ENCODE measurements around the gene GLO1. TPM values are rescaled to one million over a fixed set of nuclear protein-coding genes. Genes with fewer than 3 reads are reported as not detected.

Gene GLO1
- total RNA-seq, 1 experiment from 2014 or later = 155 TPM

- Histone ChIP-seq H3K27me3 (replicated peaks; ENCODE audit: control insufficient read depth, insufficient read depth, low read length) (no peaks in the 10 kb centered on the region), H3K36me3 (ENCODE audit: control insufficient read depth, insufficient read depth, low read length) (peaks cover under 1% of the 10 kb centered on the region), H3K4me3 (ENCODE audit: low read depth, low read length) (no peak overlapping the region), H3K4me1 (0 out of 2 replicates have a peak, but pooled peaks cover 25% of the 10 kb centered on the region), H3K9me3 (peaks cover 6% of the 10 kb centered on the region)
- Mint-ChIP-seq H3K27me3 (ENCODE audit: insufficient read depth, unreplicated experiment) (no peaks in the 10 kb centered on the region), H3K27ac (ENCODE audit: unreplicated experiment) (no peak overlapping the region), H3K4me3 (ENCODE audit: unreplicated experiment) (no peak overlapping the region), H3K4me1 (ENCODE audit: low read depth, unreplicated experiment) (peaks cover 23% of the 10 kb centered on the region), H3K9me3 (ENCODE audit: unreplicated experiment) (peaks cover 22% of the 10 kb centered on the region), H3K36me3 (ENCODE audit: insufficient read depth, unreplicated experiment) (peaks cover 18% of the 10 kb centered on the region)
- no peak for DNase-seq
- ChIA-PET POLR2A (interaction anchor here (0.5 kb wide), 1 partner anchor 8 kb away, joined by 10 read pairs; no protein-coding TSS in a partner anchor), CTCF (no interaction called here)
- intact Hi-C loops (cut with micrococcal nuclease; ENCODE audit: unreplicated experiment) = no loop called here
- BruUV-seq (replicated peaks) = no TSS peak
- TF ChIP-seq CTCF (IDR thresholded peaks at IDR 0.05; ENCODE audit: insufficient read depth in 1 of 2, low read depth in 1 of 2, low read length in 1 of 2, severe bottlenecking in 1 of 2, unreplicated experiment in 1 of 2) = no peak
These were observed 7.6 kb downstream of the GLO1 start for GRCh38 chr6:38695227-38695900.

GRCh38 chr6:38688579-38689087, 14.3 kb downstream of the GLO1 start:
- peaks cover 6% of the 10 kb centered on the region for H3K36me3 Mint-ChIP-seq (ENCODE audit: insufficient read depth, unreplicated experiment)
- intact Hi-C loops (cut with micrococcal nuclease; ENCODE audit: unreplicated experiment) = no loop called here

GRCh38 chr6:38687549-38687948, 15.4 kb downstream of the GLO1 start:
- no TSS peak for BruUV-seq (replicated peaks)
- no peaks in the 10 kb centered on the region for H3K9me3 Mint-ChIP-seq (ENCODE audit: unreplicated experiment)

More at GRCh38 chr6:38688579-38689087, 14.3 kb downstream of the GLO1 start:
- peak in 1 of 2 experiments; percentile 30 for DNase-seq
- no peaks in the 10 kb centered on the region for H3K9me3 Mint-ChIP-seq (ENCODE audit: unreplicated experiment)
- H3K27me3 ChIP-seq (replicated peaks; ENCODE audit: control insufficient read depth, insufficient read depth, low read length) = no peaks in the 10 kb centered on the region
- POLR2A ChIA-PET = interaction anchor here (0.7 kb wide), 1 partner anchor 15 kb away, joined by 17 read pairs; no protein-coding TSS in a partner anchor
- H3K27ac Mint-ChIP-seq (ENCODE audit: unreplicated experiment) = no peak overlapping the region
- CTCF ChIA-PET = no interaction called here
- TF ChIP-seq CTCF (IDR thresholded peaks at IDR 0.05; ENCODE audit: insufficient read depth in 1 of 2, low read depth in 1 of 2, low read length in 1 of 2, severe bottlenecking in 1 of 2, unreplicated experiment in 1 of 2) = no peak
- no peak overlapping the region for H3K4me3 Mint-ChIP-seq (ENCODE audit: unreplicated experiment)
- peaks cover 13% of the 10 kb centered on the region for H3K4me1 Mint-ChIP-seq (ENCODE audit: low read depth, unreplicated experiment)
- BruUV-seq (replicated peaks) = no TSS peak
- no peak overlapping the region for H3K4me3 ChIP-seq (ENCODE audit: low read depth, low read length)
- H3K36me3 ChIP-seq (ENCODE audit: control insufficient read depth, insufficient read depth, low read length) = peaks cover 3% of the 10 kb centered on the region
- H3K27me3 Mint-ChIP-seq (ENCODE audit: insufficient read depth, unreplicated experiment) = no peaks in the 10 kb centered on the region
- H3K9me3 ChIP-seq = no peaks in the 10 kb centered on the region
- H3K4me1 ChIP-seq = no peaks in the 10 kb centered on the region

More at GRCh38 chr6:38687549-38687948, 15.4 kb downstream of the GLO1 start:
- H3K27me3 Mint-ChIP-seq (ENCODE audit: insufficient read depth, unreplicated experiment) = no peaks in the 10 kb centered on the region
- DNase-seq = no peak
- intact Hi-C loops (cut with micrococcal nuclease; ENCODE audit: unreplicated experiment) = no loop called here
- no peak for TF ChIP-seq CTCF (IDR thresholded peaks at IDR 0.05; ENCODE audit: insufficient read depth in 1 of 2, low read depth in 1 of 2, low read length in 1 of 2, severe bottlenecking in 1 of 2, unreplicated experiment in 1 of 2)
- Histone ChIP-seq H3K4me1 (no peaks in the 10 kb centered on the region), H3K9me3 (no peaks in the 10 kb centered on the region), H3K4me3 (ENCODE audit: low read depth, low read length) (no peak overlapping the region), H3K36me3 (ENCODE audit: control insufficient read depth, insufficient read depth, low read length) (peaks cover 3% of the 10 kb centered on the region), H3K27me3 (replicated peaks; ENCODE audit: control insufficient read depth, insufficient read depth, low read length) (no peaks in the 10 kb centered on the region)
- peaks cover 13% of the 10 kb centered on the region for H3K4me1 Mint-ChIP-seq (ENCODE audit: low read depth, unreplicated experiment)
- CTCF ChIA-PET = no interaction called here
- H3K4me3 Mint-ChIP-seq (ENCODE audit: unreplicated experiment) = no peak overlapping the region
- no peak overlapping the region for H3K27ac Mint-ChIP-seq (ENCODE audit: unreplicated experiment)
- H3K36me3 Mint-ChIP-seq (ENCODE audit: insufficient read depth, unreplicated experiment) = peaks cover 10% of the 10 kb centered on the region
- POLR2A ChIA-PET = interaction anchor here (0.6 kb wide), 1 partner anchor 21 kb away, joined by 3 read pairs; no protein-coding TSS in a partner anchor

Data from Caco-2 (cell line).